GM23338 (cell line): Measurements from ENCODE around the gene ZNF19. TPM values are rescaled to one million over a fixed set of nuclear protein-coding genes. Genes with fewer than 3 reads are reported as not detected.

Source experiments
- ATAC-seq: fragments of 200-7000 bp; cut with Tn5 transposase; 3 replicates; pipeline ENCODE4 v1.9.1; 2020
- DNase-seq: peaks from one replicate; pipeline ENCODE4 v3.0.0-alpha.2; 2015; ENCODE audit warnings: low spot score
- H2AFZ ChIP-seq: fragments of 200-600 bp; sonication (generic); 2 replicates; pipeline ENCODE4 v1.8.0; 2016; ENCODE audit warnings: antibody characterized with exemption, mild to moderate bottlenecking, moderate library complexity
- H3F3A ChIP-seq: fragments of 200-600 bp; sonication (generic); replicated peaks from 2 replicates; pipeline ENCODE4 v1.8.0; 2017; ENCODE audit warnings: antibody characterized with exemption, mixed run types, low read depth
- H3K27ac ChIP-seq: fragments of 200-600 bp; sonication (generic); 2 replicates; pipeline ENCODE4 v1.6.1; 2016; ENCODE audit warnings: low read depth
- H3K27me3 ChIP-seq: fragments of 200-600 bp; sonication (generic); 2 replicates; pipeline ENCODE4 v1.8.0; 2016; ENCODE audit warnings: mild to moderate bottlenecking, mixed run types, moderate library complexity; ENCODE audit not compliant: insufficient read depth
- H3K36me3 ChIP-seq: fragments of 200-600 bp; sonication (generic); 2 replicates; pipeline ENCODE4 v1.8.0; 2016; ENCODE audit warnings: mild to moderate bottlenecking; ENCODE audit not compliant: insufficient read depth
- H3K4me1 ChIP-seq: fragments of 200-600 bp; sonication (generic); 2 replicates; pipeline ENCODE4 v1.8.0; 2016; ENCODE audit warnings: mild to moderate bottlenecking, moderate library complexity; ENCODE audit not compliant: insufficient read depth
- H3K4me2 ChIP-seq: fragments of 200-600 bp; sonication (generic); 2 replicates; pipeline ENCODE4 v1.7.1; 2017; ENCODE audit warnings: mixed run types
- H3K4me3 ChIP-seq: fragments of 200-600 bp; sonication (generic); 2 replicates; pipeline ENCODE4 v1.6.1; 2016; ENCODE audit warnings: mixed run types
- H3K79me2 ChIP-seq: fragments of 200-600 bp; sonication (generic); replicated peaks from 2 replicates; pipeline ENCODE4 v1.8.0; 2017; ENCODE audit warnings: mild to moderate bottlenecking; ENCODE audit not compliant: insufficient read depth
- H3K9me2 ChIP-seq: fragments of 200-600 bp; sonication (generic); 2 replicates; pipeline ENCODE4 v1.8.0; 2017; ENCODE audit not compliant: insufficient read depth
- H4K20me1 ChIP-seq: fragments of 200-600 bp; sonication (generic); replicated peaks from 2 replicates; pipeline ENCODE4 v1.8.0; 2017; ENCODE audit warnings: mild to moderate bottlenecking; ENCODE audit not compliant: insufficient read depth
- H3K27ac Mint-ChIP-seq: 2 replicates; pipeline ENCODE4 v1.8.0; 2020; ENCODE audit warnings: inconsistent platforms, mild to moderate bottlenecking, moderate library complexity, mixed read lengths
- H3K27me3 Mint-ChIP-seq: 3 replicates; pipeline ENCODE4 v1.8.0; 2022; ENCODE audit warnings: low read depth, mild to moderate bottlenecking, moderate library complexity, mixed read lengths, inconsistent platforms; ENCODE audit not compliant: insufficient read depth, poor library complexity
- H3K36me3 Mint-ChIP-seq: 3 replicates; pipeline ENCODE4 v1.8.0; 2021; ENCODE audit warnings: low read depth, mild to moderate bottlenecking, inconsistent platforms, moderate library complexity, mixed read lengths
- H3K4me1 Mint-ChIP-seq: 3 replicates; pipeline ENCODE4 v1.8.0; 2020; ENCODE audit warnings: mild to moderate bottlenecking, inconsistent platforms, mixed read lengths
- H3K4me3 Mint-ChIP-seq: 3 replicates; pipeline ENCODE4 v1.8.0; 2021; ENCODE audit warnings: moderate library complexity, mild to moderate bottlenecking, inconsistent platforms, mixed read lengths
- H3K9me3 Mint-ChIP-seq: 3 replicates; pipeline ENCODE4 v1.8.0; 2020; ENCODE audit warnings: moderate library complexity, mild to moderate bottlenecking, inconsistent platforms, mixed read lengths
- CREB1 ChIP-seq: fragments of 250-450 bp; sonication (Bioruptor Pico); IDR thresholded peaks from 2 replicates; pipeline ENCODE4 v1.5.0; 2020; ENCODE audit warnings: low read depth, mild to moderate bottlenecking, moderate library complexity
- EZH2phosphoT487 ChIP-seq: fragments of 200-600 bp; sonication (generic); IDR thresholded peaks from one replicate; pipeline ENCODE4 v1.8.1; 2018; ENCODE audit warnings: antibody characterized with exemption; ENCODE audit not compliant: unreplicated experiment
- JUNB ChIP-seq: IDR thresholded peaks from one replicate; pipeline ENCODE4 v1.6.1; 2016; ENCODE audit warnings: antibody characterized with exemption; ENCODE audit not compliant: unreplicated experiment
- polyA plus RNA-seq: library from polyadenylated mRNA; unstranded; fragments of >200 nt; fragmentation: Nextera tagmentation; extraction: Ambion mirVana; gene quantifications from 2 replicates; pipeline ENCODE4 v1.2.1, GENCODE V29; 2016
- total RNA-seq: library from RNA; depleted of rRNA; stranded (reverse); fragments of >200 nt; shearing (Covaris generic); gene quantifications from 2 replicates; pipeline ENCODE4 v1.2.3, GENCODE V29; 2014
- TF ChIP-seq, protein P1 (sequence below), 2 experiments: fragments of 200-600 bp in 1 of 2; sonication (generic) in 1 of 2; conservative IDR thresholded peaks; 2 replicates each; pipeline versions ENCODE4 v1.5.1 to v1.6.1; 2016 to 2017; ENCODE audit warnings: antibody characterized with exemption in 2 of 2, low read depth in 2 of 2, mild to moderate bottlenecking in 2 of 2, moderate library complexity in 1 of 2
- TF ChIP-seq, protein P2 (sequence below): fragments of 250-450 bp; sonication (Bioruptor Pico); IDR thresholded peaks from 2 replicates; pipeline ENCODE4 v1.5.0; 2020; ENCODE audit warnings: mild to moderate bottlenecking, moderate library complexity
- TF ChIP-seq, protein P3 (sequence below): IDR thresholded peaks from 2 replicates; pipeline ENCODE4 v1.6.1; 2016; ENCODE audit warnings: antibody characterized with exemption

Gene ZNF19
- total and polyA plus RNA-seq, 2 experiments from 2014 or later, result 1.0 to 4.8 TPM

DNA sequence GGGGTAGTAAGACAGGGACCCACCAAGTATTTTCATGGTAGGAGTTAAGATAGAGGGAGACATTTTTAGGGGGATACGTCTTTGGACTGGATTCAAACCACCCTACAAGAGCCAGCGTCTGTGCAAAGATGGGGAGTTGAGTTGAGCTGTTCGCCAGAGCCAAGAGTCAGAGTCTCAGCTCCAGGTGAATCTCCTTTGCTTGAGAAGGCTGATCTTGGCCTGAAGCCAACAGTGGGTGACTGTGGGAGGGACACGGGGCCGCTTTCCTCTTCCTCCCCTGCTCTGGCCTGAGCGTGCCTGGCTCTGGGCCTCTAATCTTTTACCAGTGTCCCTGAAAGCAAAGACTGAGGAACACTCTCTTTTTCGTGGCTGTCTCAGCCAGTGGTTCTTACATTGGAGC is 52.7 kb downstream of the ZNF19 start:
- Histone ChIP-seq H3K4me1 (no peaks in the 10 kb centered on the region), H3K4me3 (no peak overlapping the region), H3K9me2 (no peaks in the 10 kb centered on the region), H2AFZ (no peak overlapping the region), H3K79me2 (no peaks in the 10 kb centered on the region), H3K4me2 (no peak overlapping the region), H4K20me1 (no peaks in the 10 kb centered on the region), H3K27ac (no peak overlapping the region), H3F3A (no peaks in the 10 kb centered on the region), H3K36me3 (no peaks in the 10 kb centered on the region), H3K27me3 (no peaks in the 10 kb centered on the region)
- Mint-ChIP-seq H3K4me1 (no peaks in the 10 kb centered on the region), H3K36me3 (no peaks in the 10 kb centered on the region), H3K27ac (no peak overlapping the region), H3K9me3 (peaks cover 7% of the 10 kb centered on the region), H3K27me3 (peaks cover 13% of the 10 kb centered on the region), H3K4me3 (no peak overlapping the region)
- ATAC-seq (no peak), DNase-seq (no peak)
- TF ChIP-seq EZH2phosphoT487, result no peak
- no peak for TF ChIP-seq JUNB
- TF ChIP-seq, protein P1, sequence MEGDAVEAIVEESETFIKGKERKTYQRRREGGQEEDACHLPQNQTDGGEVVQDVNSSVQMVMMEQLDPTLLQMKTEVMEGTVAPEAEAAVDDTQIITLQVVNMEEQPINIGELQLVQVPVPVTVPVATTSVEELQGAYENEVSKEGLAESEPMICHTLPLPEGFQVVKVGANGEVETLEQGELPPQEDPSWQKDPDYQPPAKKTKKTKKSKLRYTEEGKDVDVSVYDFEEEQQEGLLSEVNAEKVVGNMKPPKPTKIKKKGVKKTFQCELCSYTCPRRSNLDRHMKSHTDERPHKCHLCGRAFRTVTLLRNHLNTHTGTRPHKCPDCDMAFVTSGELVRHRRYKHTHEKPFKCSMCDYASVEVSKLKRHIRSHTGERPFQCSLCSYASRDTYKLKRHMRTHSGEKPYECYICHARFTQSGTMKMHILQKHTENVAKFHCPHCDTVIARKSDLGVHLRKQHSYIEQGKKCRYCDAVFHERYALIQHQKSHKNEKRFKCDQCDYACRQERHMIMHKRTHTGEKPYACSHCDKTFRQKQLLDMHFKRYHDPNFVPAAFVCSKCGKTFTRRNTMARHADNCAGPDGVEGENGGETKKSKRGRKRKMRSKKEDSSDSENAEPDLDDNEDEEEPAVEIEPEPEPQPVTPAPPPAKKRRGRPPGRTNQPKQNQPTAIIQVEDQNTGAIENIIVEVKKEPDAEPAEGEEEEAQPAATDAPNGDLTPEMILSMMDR (conservative IDR thresholded peaks at IDR 0.05; ENCODE audit: low read depth in 2 of 2), result no peak
- TF ChIP-seq, protein P2, sequence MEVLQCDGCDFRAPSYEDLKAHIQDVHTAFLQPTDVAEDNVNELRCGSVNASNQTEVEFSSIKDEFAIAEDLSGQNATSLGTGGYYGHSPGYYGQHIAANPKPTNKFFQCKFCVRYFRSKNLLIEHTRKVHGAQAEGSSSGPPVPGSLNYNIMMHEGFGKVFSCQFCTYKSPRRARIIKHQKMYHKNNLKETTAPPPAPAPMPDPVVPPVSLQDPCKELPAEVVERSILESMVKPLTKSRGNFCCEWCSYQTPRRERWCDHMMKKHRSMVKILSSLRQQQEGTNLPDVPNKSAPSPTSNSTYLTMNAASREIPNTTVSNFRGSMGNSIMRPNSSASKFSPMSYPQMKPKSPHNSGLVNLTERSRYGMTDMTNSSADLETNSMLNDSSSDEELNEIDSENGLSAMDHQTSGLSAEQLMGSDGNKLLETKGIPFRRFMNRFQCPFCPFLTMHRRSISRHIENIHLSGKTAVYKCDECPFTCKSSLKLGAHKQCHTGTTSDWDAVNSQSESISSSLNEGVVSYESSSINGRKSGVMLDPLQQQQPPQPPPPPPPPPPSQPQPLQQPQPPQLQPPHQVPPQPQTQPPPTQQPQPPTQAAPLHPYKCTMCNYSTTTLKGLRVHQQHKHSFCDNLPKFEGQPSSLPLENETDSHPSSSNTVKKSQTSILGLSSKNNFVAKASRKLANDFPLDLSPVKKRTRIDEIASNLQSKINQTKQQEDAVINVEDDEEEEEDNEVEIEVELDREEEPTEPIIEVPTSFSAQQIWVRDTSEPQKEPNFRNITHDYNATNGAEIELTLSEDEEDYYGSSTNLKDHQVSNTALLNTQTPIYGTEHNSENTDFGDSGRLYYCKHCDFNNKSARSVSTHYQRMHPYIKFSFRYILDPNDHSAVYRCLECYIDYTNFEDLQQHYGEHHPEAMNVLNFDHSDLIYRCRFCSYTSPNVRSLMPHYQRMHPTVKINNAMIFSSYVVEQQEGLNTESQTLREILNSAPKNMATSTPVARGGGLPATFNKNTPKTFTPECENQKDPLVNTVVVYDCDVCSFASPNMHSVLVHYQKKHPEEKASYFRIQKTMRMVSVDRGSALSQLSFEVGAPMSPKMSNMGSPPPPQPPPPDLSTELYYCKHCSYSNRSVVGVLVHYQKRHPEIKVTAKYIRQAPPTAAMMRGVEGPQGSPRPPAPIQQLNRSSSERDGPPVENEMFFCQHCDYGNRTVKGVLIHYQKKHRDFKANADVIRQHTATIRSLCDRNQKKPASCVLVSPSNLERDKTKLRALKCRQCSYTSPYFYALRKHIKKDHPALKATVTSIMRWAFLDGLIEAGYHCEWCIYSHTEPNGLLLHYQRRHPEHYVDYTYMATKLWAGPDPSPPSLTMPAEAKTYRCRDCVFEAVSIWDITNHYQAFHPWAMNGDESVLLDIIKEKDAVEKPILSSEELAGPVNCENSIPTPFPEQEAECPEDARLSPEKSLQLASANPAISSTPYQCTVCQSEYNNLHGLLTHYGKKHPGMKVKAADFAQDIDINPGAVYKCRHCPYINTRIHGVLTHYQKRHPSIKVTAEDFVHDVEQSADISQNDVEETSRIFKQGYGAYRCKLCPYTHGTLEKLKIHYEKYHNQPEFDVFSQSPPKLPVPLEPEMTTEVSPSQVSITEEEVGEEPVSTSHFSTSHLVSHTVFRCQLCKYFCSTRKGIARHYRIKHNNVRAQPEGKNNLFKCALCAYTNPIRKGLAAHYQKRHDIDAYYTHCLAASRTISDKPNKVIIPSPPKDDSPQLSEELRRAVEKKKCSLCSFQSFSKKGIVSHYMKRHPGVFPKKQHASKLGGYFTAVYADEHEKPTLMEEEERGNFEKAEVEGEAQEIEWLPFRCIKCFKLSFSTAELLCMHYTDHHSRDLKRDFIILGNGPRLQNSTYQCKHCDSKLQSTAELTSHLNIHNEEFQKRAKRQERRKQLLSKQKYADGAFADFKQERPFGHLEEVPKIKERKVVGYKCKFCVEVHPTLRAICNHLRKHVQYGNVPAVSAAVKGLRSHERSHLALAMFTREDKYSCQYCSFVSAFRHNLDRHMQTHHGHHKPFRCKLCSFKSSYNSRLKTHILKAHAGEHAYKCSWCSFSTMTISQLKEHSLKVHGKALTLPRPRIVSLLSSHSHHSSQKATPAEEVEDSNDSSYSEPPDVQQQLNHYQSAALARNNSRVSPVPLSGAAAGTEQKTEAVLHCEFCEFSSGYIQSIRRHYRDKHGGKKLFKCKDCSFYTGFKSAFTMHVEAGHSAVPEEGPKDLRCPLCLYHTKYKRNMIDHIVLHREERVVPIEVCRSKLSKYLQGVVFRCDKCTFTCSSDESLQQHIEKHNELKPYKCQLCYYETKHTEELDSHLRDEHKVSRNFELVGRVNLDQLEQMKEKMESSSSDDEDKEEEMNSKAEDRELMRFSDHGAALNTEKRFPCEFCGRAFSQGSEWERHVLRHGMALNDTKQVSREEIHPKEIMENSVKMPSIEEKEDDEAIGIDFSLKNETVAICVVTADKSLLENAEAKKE (CRISPR knock-in tag), result no peak
- TF ChIP-seq, protein P3, sequence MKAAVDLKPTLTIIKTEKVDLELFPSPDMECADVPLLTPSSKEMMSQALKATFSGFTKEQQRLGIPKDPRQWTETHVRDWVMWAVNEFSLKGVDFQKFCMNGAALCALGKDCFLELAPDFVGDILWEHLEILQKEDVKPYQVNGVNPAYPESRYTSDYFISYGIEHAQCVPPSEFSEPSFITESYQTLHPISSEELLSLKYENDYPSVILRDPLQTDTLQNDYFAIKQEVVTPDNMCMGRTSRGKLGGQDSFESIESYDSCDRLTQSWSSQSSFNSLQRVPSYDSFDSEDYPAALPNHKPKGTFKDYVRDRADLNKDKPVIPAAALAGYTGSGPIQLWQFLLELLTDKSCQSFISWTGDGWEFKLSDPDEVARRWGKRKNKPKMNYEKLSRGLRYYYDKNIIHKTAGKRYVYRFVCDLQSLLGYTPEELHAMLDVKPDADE, result no peak
- TF ChIP-seq CREB1 (CRISPR knock-in tag), result no peak
